GM19452 (cell line): ENCODE results near the gene NEK11.

Experiments used
- ATAC-seq: cut with Tn5 transposase; IDR thresholded peaks from one replicate; pipeline ENCODE4 v1.9.1; 2021; ENCODE audit not compliant: unreplicated experiment

NEK11 gene

GRCh38 chr3:131125684-131126083, 99.0 kb downstream of the NEK11 start:
- no peak for ATAC-seq

- no peak for ATAC-seq
Measured at GRCh38 chr3:131140891-131141290, 114.2 kb downstream of the NEK11 start.

GRCh38 chr3:131141770-131142169, 115.1 kb downstream of the NEK11 start:
- no peak for ATAC-seq

- no peak for ATAC-seq
Measured at GRCh38 chr3:131142580-131142979, 115.9 kb downstream of the NEK11 start.

GRCh38 chr3:131143802-131144201, 117.1 kb downstream of the NEK11 start:
- no peak for ATAC-seq

- no peak for ATAC-seq
Measured at GRCh38 chr3:131147534-131147933, 120.9 kb downstream of the NEK11 start.

GRCh38 chr3:131158434-131158833, 131.8 kb downstream of the NEK11 start:
- ATAC-seq = no peak

GRCh38 chr3:131162516-131162915, 135.8 kb downstream of the NEK11 start:
- ATAC-seq = no peak

GRCh38 chr3:131167867-131168266, 141.2 kb downstream of the NEK11 start:
- ATAC-seq = no peak

- ATAC-seq = no peak
Measured at GRCh38 chr3:131169331-131169730, 142.7 kb downstream of the NEK11 start.

- ATAC-seq = no peak
Measured at GRCh38 chr3:131172502-131173200, 146.0 kb downstream of the NEK11 start.

GRCh38 chr3:131174752-131175151, 148.1 kb downstream of the NEK11 start:
- ATAC-seq = peak; percentile 99

GRCh38 chr3:131178710-131179375, 152.2 kb downstream of the NEK11 start:
- ATAC-seq = no peak

- ATAC-seq = no peak
Measured at GRCh38 chr3:131192701-131193100, 166.0 kb downstream of the NEK11 start.

GRCh38 chr3:131193641-131194238, 167.1 kb downstream of the NEK11 start:
- no peak for ATAC-seq

GRCh38 chr3:131194816-131195215, 168.1 kb downstream of the NEK11 start:
- no peak for ATAC-seq

GRCh38 chr3:131200636-131201199, 174.0 kb downstream of the NEK11 start:
- no peak for ATAC-seq

- no peak for ATAC-seq
Measured at GRCh38 chr3:131216330-131216729, 189.7 kb downstream of the NEK11 start.

- no peak for ATAC-seq
Measured at GRCh38 chr3:131216801-131217200, 190.1 kb downstream of the NEK11 start.

GRCh38 chr3:131217296-131217741, 190.6 kb downstream of the NEK11 start:
- ATAC-seq = no peak

- no peak for ATAC-seq
Measured at GRCh38 chr3:131218196-131218595, 191.5 kb downstream of the NEK11 start.

GRCh38 chr3:131221731-131222130, 195.1 kb downstream of the NEK11 start:
- no peak for ATAC-seq
